ENCODE measurements around the gene CSF2RB.

Gene CSF2RB

DNA sequence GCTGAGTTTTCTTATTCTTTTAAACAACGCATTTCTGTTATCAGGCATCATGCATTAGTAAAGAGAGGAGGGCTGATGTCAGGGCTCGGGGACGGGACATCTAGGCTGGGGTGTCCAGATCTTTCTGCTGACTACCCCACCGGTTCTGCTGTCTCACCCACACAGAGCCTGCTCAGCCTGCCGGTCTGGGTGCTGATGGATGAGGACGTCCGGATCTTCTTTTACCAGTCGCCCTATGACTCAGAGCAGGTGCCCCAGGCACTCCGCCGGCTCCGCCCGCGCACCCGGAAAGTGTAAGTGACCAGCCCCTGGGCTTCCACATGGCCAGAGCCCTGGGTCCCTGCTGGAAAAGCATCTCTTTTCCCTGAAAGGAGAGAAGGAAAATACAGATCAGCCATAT, 43.2 kb upstream of the CSF2RB start:
- no peak overlapping the region for H3K27ac ChIP-seq
- TF ChIP-seq, protein P1, sequence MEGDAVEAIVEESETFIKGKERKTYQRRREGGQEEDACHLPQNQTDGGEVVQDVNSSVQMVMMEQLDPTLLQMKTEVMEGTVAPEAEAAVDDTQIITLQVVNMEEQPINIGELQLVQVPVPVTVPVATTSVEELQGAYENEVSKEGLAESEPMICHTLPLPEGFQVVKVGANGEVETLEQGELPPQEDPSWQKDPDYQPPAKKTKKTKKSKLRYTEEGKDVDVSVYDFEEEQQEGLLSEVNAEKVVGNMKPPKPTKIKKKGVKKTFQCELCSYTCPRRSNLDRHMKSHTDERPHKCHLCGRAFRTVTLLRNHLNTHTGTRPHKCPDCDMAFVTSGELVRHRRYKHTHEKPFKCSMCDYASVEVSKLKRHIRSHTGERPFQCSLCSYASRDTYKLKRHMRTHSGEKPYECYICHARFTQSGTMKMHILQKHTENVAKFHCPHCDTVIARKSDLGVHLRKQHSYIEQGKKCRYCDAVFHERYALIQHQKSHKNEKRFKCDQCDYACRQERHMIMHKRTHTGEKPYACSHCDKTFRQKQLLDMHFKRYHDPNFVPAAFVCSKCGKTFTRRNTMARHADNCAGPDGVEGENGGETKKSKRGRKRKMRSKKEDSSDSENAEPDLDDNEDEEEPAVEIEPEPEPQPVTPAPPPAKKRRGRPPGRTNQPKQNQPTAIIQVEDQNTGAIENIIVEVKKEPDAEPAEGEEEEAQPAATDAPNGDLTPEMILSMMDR (conservative IDR thresholded peaks at IDR 0.05) = no peak

DNA sequence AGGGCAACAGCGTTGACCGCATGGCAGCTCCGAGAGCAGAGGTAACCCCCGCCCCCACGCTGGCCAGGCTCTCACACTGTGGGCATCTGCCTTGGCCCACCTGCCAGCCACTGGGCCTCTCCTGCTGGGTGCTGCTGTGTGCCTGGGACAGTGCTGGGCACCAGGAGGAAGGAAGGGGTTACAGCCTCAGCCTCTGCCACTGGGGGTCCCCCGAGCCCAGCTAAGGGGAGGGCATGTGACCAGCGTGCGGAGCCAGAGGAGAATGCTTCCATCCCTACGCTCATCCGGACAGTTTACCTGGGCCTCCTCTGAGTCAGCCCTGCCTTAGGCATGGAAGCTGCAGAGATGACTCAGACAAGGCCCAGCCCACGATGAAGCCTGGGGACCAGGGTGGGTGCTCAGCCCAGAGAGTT, 41.8 kb upstream of the CSF2RB start:
- H3K27ac ChIP-seq = no peak overlapping the region
- TF ChIP-seq, protein P1 (conservative IDR thresholded peaks at IDR 0.05) = no peak
- no peak for TF ChIP-seq ZFX (IDR thresholded peaks at IDR 0.05)

DNA sequence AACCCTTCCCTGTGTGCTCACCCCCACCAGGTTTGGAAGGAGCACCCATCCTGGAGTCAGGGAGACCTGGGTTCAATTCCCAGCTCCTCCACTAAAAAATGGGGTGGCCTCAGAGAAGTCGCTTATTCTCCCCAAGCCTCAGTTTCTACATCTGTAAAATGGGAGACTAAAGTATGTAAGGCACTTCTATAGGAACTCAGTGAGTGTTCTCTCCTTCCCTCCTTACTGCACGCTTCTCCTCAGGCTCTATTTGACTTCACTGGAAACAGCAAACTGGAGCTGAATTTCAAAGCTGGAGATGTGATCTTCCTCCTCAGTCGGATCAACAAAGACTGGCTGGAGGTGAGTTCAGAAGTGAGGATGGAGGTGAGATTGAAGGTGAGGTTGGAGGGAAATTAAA, 41.3 kb upstream of the CSF2RB start:
- H3K27ac ChIP-seq = no peak overlapping the region
- TF ChIP-seq, protein P1 (conservative IDR thresholded peaks at IDR 0.05) = no peak
- TF ChIP-seq ZFX (IDR thresholded peaks at IDR 0.05) = no peak

DNA sequence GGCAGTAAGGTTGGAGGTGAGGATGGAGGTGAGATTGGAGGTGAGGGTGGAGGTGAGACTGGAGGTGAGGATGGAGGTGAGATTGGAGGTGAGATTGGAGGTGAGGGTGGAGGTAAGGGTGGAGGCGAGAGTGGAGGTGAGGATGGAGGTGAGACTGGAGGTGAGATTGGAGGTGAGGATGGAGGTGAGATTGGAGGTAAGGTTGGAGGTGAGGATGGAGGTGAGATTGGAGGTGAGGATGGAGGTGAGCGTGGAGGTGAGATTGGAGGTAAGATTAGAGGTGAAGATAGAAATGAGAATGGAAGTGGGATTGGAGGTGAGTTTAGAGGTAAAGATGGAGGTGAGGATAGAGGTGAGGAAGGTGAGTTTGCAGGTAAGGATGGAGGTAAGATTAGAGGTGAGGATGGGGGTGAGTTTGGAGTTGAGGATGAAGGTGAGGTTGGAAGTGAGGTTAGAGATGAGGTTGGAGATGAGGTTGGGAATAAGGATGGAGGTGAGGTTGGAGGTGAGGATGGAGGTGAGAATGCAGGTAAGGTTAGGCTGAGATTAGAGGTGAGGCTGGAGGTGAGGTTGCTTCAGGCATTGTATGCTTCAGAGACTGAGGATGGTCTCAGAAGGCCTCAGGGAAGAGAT, 40.4 kb upstream of the CSF2RB start:
- no peak for TF ChIP-seq ZFX (IDR thresholded peaks at IDR 0.05)
- TF ChIP-seq, protein P1 (conservative IDR thresholded peaks at IDR 0.05) = no peak
- no peak overlapping the region for H3K27ac ChIP-seq

DNA sequence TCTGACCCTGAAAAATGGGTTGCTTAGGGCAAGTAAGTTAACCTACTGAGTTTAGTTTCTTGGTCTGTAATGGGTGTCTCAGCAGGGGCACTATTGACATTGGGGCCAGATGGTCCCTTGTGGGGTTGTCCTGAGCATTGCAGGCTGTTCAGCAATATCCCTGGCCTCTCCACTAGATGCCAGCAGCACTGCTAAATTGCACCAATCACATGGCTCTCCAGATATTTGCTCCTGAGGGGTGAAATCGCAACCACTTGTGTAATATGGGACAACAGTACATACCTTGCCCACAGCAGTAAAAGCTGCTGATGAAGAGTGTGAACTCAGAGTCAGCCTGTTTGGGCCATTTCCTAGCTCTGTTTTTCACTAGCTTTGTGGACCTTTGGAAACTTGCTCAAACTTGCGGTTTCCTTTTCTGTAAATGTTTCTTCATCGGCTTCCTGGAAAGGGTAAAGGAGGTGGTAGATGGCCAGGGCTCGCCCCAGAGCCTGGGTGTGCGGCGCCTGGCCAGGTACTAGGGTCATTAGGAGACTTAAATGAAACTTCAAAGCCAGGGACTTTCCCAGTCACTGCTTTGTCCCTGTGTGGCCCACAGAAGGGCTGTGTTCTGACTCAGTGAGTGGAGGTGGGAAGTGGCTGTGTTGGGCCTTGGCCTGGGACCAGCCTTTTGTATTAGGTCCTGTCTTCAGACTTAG, 39.7 kb upstream of the CSF2RB start:
- TF ChIP-seq, protein P1 (conservative IDR thresholded peaks at IDR 0.05) = no peak; the same call in 1 of the 2 replicates
- TF ChIP-seq ZFX (IDR thresholded peaks at IDR 0.05) = no peak

DNA sequence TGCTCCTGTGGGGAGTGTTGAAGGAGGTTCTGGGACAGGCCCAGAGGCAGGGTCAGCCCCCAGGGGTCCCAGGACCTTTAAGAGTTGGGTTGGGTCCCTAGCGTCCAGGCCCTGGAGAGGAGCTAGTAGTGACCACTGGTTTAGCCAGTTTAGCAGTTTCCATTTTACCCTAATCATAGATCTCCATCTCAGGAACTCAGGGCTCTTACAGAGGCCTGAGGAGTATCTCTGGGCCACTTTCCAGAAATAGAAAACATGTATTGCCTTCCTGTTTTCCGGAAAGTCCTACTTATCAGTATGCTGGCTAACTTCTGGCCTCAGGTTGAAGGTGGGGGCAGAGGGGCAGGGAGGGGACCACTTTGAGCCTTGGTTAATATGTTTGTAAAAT, 39.1 kb upstream of the CSF2RB start:
- H3K27ac ChIP-seq = no peak overlapping the region
- TF ChIP-seq ZFX (IDR thresholded peaks at IDR 0.05) = no peak
- TF ChIP-seq, protein P1 (conservative IDR thresholded peaks at IDR 0.05) = no peak

More for the DNA sequence above, 39.7 kb upstream of the CSF2RB start:
- no peak overlapping the region for H3K27ac ChIP-seq

DNA sequence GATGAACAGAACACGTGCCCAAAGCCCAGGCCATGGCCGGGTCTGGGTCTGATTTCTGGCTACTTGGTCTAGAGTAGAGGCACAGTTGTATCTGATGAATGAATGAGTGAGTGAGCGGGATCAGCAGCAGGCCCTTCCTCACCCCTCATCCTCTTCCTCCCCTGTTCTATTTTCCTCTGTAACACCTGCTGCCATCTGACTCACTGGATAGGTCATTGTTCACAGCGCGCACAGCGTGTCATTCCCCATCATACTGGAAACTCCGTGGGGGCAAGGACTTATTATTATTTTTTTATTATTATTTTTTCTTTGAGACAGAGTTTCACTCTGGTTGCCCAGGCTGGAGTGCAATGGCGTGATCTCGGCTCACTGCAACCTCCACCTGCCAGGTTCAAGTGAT, 38.7 kb upstream of the CSF2RB start:
- TF ChIP-seq, protein P1 (conservative IDR thresholded peaks at IDR 0.05) = no peak
- TF ChIP-seq ZFX (IDR thresholded peaks at IDR 0.05) = no peak
- no peak overlapping the region for H3K27ac ChIP-seq
